Duodenal mucosa (tissue), 2 donors: ENCODE results near the gene LMTK2.

Experiments
- H3K27ac ChIP-seq: one replicate; pipeline ENCODE4 v1.7.0; 2013; ENCODE audit warnings: low read depth, low read length
- H3K27me3 ChIP-seq, 2 donors: one replicate each; pipeline ENCODE4 v1.7.0; 2013; ENCODE audit warnings: low read length in 2 of 2, control low read depth in 1 of 2; ENCODE audit not compliant: insufficient read depth in 2 of 2, control insufficient read depth in 1 of 2
- H3K36me3 ChIP-seq, 2 donors: one replicate each; pipeline ENCODE4 v1.7.0; 2013; ENCODE audit warnings: low read length in 2 of 2, control low read depth in 1 of 2; ENCODE audit not compliant: insufficient read depth in 2 of 2, control insufficient read depth in 1 of 2
- H3K4me1 ChIP-seq, 2 donors: one replicate each; pipeline ENCODE4 v1.7.0; 2013; ENCODE audit warnings: low read length in 2 of 2, control low read depth in 1 of 2; ENCODE audit not compliant: insufficient read depth in 2 of 2, control insufficient read depth in 1 of 2
- H3K4me3 ChIP-seq, 2 donors: one replicate each; pipeline ENCODE4 v1.7.0; 2013; ENCODE audit warnings: low read length in 2 of 2, low read depth in 1 of 2
- H3K9ac ChIP-seq, 2 donors: one replicate each; pipeline ENCODE4 v1.7.0; 2013; ENCODE audit warnings: low read length in 2 of 2, low read depth in 1 of 2
- H3K9me3 ChIP-seq, 2 donors: one replicate each; pipeline ENCODE4 v1.7.0; 2013; ENCODE audit warnings: low read length in 2 of 2, control low read depth in 1 of 2; ENCODE audit not compliant: control insufficient read depth in 1 of 2

Gene LMTK2

GRCh38 chr7:98224701-98225181 is 118.1 kb downstream of the LMTK2 start:
- H3K4me3 ChIP-seq = no peak overlapping the region
- no peak overlapping the region for H3K27ac ChIP-seq
- no peaks in the 10 kb centered on the region for H3K9me3 ChIP-seq
- no peak overlapping the region for H3K9ac ChIP-seq
- peaks cover 8 to 24% of the 10 kb centered on the region in 2 donors for H3K36me3 ChIP-seq
- no peaks in the 10 kb centered on the region for H3K4me1 ChIP-seq
- H3K27me3 ChIP-seq = no peaks in the 10 kb centered on the region

DNA sequence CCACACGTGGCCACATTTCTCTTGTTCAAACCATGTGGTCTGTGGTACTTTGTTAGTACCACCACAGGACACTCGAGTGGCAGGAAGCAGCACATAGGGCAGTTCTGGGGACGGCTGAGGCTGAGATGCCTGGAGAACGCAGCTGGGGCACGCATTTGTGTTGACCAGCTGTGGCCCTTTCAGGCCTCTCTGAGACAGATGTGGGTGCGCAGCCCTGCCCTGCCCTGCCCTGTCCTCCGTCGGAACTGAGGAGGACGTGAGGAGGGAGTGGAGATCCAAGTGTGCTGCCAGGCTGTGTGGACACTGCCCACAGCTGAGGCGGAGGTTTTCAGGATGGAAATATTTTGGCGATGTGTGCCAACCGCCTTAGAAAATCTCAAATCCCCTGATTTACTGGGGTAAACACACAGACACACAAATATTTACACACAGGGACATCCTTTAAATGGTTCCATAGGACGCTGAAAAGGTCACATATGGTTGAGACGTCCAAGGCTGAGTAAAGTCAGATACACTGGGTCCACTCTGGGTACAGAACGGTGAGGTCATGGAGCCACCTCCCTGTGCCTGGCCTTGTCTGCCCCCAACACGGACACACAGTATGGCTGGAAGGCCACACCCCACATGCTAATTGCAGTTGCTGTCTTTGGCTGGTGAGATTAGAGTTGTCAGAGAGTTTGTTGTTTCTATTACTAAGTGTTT is 119.4 kb downstream of the LMTK2 start:
- Histone ChIP-seq H3K27me3 (no peaks in the 10 kb centered on the region), H3K9me3 (no peaks in the 10 kb centered on the region), H3K4me1 (no peaks in the 10 kb centered on the region), H3K27ac (no peak overlapping the region), H3K9ac (no peak overlapping the region), H3K4me3 (no peak overlapping the region), H3K36me3 (peaks cover 8 to 28% of the 10 kb centered on the region in 2 donors)

DNA sequence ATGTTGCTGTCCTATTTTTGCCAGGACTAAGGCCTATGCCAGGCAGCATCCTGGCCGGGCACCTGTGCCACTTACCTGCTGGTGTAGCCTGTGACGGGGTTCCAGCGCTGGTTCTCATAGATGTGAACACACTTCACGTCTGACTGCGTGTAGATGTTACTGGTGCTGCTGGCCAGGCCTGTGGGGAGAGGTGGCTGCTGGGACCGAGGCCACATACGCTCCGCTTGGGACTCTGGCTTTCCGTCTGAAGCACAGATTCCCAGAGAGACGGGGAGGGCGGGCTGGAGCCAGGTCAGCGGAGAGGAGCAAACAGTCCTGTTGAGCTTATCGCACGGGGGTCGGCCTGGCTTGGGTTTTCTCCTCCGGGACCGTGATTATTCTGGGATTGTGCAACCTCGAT is 121.3 kb downstream of the LMTK2 start:
- no peak overlapping the region for H3K9ac ChIP-seq
- no peak overlapping the region for H3K27ac ChIP-seq
- no peaks in the 10 kb centered on the region for H3K4me1 ChIP-seq
- H3K27me3 ChIP-seq = no peaks in the 10 kb centered on the region
- no peaks in the 10 kb centered on the region for H3K9me3 ChIP-seq
- H3K4me3 ChIP-seq = no peak overlapping the region
- H3K36me3 ChIP-seq = peaks cover 8 to 20% of the 10 kb centered on the region in 2 donors

DNA sequence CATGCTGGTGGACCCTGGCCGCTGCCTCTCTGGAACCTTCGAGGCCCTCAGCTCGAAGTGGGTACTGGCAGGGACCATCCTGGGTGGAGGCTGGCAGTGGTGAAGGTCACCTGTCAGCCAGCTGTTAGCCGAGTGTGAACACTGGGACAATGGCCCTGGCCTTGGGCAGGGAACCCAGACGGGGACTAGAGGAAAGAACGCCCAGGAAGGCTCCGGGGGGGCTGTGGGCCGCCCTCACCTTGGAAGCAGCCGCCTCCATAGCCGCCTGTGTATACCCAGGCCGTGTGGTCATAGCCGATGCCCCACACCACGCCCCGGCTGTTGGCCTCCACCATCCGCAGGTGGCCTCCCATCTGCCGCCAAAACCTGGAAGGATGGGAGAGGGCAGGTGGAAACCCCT is 122.1 kb downstream of the LMTK2 start:
- Histone ChIP-seq H3K9ac (no peak overlapping the region), H3K27ac (no peak overlapping the region), H3K36me3 (peaks cover 8 to 23% of the 10 kb centered on the region in 2 donors), H3K9me3 (no peaks in the 10 kb centered on the region), H3K4me3 (no peak overlapping the region), H3K27me3 (no peaks in the 10 kb centered on the region), H3K4me1 (no peaks in the 10 kb centered on the region)

- Histone ChIP-seq H3K27ac (no peak overlapping the region), H3K4me1 (no peaks in the 10 kb centered on the region), H3K36me3 (peaks cover 8 to 24% of the 10 kb centered on the region in 2 donors), H3K9ac (no peak overlapping the region), H3K27me3 (no peaks in the 10 kb centered on the region), H3K4me3 (no peak overlapping the region), H3K9me3 (no peaks in the 10 kb centered on the region)
These were observed 122.8 kb downstream of the LMTK2 start for GRCh38 chr7:98229441-98229840.

DNA sequence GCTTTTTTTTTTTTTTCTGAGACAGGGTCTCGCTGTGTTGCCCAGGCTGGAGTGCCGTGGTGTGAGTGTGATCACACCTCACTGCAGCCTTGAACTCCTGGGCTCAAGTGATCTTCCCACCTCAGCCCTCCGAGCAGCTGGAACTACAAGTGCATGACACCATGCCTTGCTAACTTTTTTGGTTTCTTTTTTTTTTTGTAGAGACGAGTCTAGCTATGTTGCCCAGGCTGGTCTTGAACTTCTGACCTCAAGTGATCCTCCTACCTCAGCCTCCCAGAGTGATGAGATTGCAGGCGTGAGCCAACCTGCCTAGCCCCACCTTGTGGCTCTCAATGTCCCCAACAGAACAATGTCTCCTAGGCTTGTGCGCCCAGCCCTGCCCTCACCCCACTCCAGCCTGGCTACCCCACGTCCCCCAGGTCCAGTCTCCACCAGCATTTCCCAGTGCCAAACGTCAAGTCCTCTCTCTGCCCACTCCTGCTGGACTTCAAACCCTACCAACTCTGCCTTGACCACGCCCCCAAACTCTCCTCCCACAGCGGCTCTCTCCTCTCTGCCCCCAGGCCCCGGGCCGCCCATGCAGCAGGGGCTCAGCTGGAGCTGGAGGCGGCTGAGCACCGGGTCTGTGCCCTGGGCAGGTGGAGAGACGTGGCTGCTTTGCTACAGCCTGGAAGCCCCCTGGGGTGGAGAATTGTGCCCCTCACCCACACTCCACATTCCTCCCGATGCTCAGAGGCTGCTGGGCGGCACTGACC is 123.5 kb downstream of the LMTK2 start:
- no peak overlapping the region for H3K4me3 ChIP-seq
- no peak overlapping the region for H3K27ac ChIP-seq
- no peaks in the 10 kb centered on the region for H3K27me3 ChIP-seq
- H3K9me3 ChIP-seq = no peaks in the 10 kb centered on the region
- H3K4me1 ChIP-seq = no peaks in the 10 kb centered on the region
- peaks cover 8 to 24% of the 10 kb centered on the region in 2 donors for H3K36me3 ChIP-seq
- no peak overlapping the region for H3K9ac ChIP-seq

DNA sequence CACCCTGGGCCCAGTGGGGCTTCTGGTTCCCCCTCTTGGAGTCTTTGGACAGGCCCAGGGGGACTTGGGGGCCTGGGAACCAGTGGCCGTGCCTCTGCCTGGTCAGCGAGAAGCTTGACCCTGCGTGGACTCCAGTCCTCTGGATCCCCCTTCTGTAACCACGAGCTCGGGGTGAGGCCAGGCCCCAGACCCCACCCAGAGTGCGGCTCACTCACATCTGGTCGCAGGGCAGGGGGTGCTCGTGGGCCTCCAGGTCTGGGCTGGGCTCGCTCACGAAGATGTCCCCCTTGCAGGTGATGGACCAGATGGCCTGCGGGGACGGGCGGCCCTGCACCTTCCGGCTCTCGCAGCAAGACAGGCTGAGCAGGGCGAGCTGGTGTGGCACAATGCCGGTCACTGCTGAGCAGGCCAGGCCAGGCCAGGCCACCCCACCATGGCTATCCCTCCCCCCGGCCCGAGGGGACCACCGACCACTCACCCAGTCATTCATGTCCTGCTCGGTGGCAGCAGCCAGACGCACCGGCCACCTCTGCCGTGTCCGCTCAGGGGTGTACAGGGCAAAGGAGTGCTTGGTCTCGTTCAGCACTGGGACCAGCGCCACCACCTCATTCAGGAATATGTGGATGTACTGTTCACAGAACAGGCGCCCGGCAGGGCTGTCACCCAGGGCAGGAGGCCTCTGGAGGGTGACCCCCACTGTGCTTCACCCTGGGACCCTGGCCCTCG is 124.2 kb downstream of the LMTK2 start:
- Histone ChIP-seq H3K4me3 (no peak overlapping the region), H3K27ac (no peak overlapping the region), H3K4me1 (no peaks in the 10 kb centered on the region), H3K9ac (no peak overlapping the region), H3K36me3 (peaks cover 6 to 21% of the 10 kb centered on the region in 2 donors), H3K27me3 (no peaks in the 10 kb centered on the region), H3K9me3 (no peaks in the 10 kb centered on the region)

- Histone ChIP-seq H3K27ac (no peak overlapping the region), H3K9me3 (no peaks in the 10 kb centered on the region), H3K9ac (no peak overlapping the region), H3K27me3 (no peaks in the 10 kb centered on the region), H3K4me3 (no peak overlapping the region), H3K36me3 (peaks cover 2 to 15% of the 10 kb centered on the region in 2 donors), H3K4me1 (no peaks in the 10 kb centered on the region)
These were observed 125.0 kb downstream of the LMTK2 start for GRCh38 chr7:98231493-98232262.

DNA sequence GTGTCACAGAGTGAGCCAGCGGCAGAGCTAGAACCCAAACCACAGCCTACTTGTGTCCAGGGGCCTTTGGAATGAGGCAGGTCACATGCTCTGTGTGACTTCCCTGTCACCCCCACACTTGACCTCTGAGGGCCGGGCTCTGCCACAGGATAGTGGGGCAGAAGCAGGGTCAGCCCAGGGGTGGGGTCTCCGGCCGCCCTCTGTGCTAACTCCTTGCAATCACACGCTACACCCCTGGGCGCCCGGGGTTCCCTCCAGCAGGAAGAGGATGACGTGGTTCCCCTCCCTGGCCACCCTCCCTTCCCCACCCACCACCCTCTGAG is 125.6 kb downstream of the LMTK2 start:
- Histone ChIP-seq H3K27ac (no peak overlapping the region), H3K36me3 (peaks cover 4 to 15% of the 10 kb centered on the region in 2 donors), H3K27me3 (no peaks in the 10 kb centered on the region), H3K4me1 (no peaks in the 10 kb centered on the region), H3K9me3 (no peaks in the 10 kb centered on the region), H3K9ac (no peak overlapping the region), H3K4me3 (no peak overlapping the region)
